Keratinocyte (primary cell): Measurements from ENCODE around the gene SMAD6. TPM values are rescaled to one million over a fixed set of nuclear protein-coding genes. Genes with fewer than 3 reads are reported as not detected.

Source experiments
- DNase-seq: peaks from one replicate; pipeline ENCODE4 v3.0.0-alpha.2; 2011; ENCODE audit warnings: low read depth, missing footprints, low spot score
- FAIRE-seq: peaks from 2 replicates; lab custom pipeline; 2011; peaks lifted over from hg19 to GRCh38; lab: Jason Lieb, UNC
- H2AFZ ChIP-seq: 2 replicates; pipeline ENCODE4 v1.6.0; 2012; ENCODE audit warnings: low read length, control low read depth, inconsistent platforms; ENCODE audit not compliant: control insufficient read depth
- H3K27ac ChIP-seq: 2 replicates; pipeline ENCODE4 v1.5.1; 2011; ENCODE audit warnings: low read length; ENCODE audit not compliant: control insufficient read depth, insufficient read depth
- H3K27me3 ChIP-seq: 3 replicates; pipeline ENCODE4 v1.6.0; 2011; ENCODE audit warnings: low read length; ENCODE audit not compliant: control insufficient read depth, insufficient read depth; ENCODE audit errors: extremely low read depth
- H3K36me3 ChIP-seq, 2 experiments: 2 replicates in 1 of 2; 3 replicates in 1 of 2; pipeline ENCODE4 v1.5.1; 2011; ENCODE audit warnings: low read length in 2 of 2, mild to moderate bottlenecking in 1 of 2; ENCODE audit not compliant: control insufficient read depth in 2 of 2, insufficient read depth in 2 of 2; ENCODE audit errors: extremely low read depth in 1 of 2
- H3K4me1 ChIP-seq: 3 replicates; pipeline ENCODE4 v1.5.1; 2011; ENCODE audit warnings: low read length; ENCODE audit not compliant: control insufficient read depth, insufficient read depth; ENCODE audit errors: extremely low read depth
- H3K4me2 ChIP-seq: 3 replicates; pipeline ENCODE4 v1.6.0; 2011; ENCODE audit warnings: low read depth, low read length; ENCODE audit not compliant: control insufficient read depth, insufficient read depth; ENCODE audit errors: extremely low read depth
- H3K4me3 ChIP-seq, 3 experiments: fragments of 200-600 bp in 1 of 3; sonication (generic) in 1 of 3; 2 replicates in 2 of 3; 3 replicates in 1 of 3; pipeline ENCODE4 v1.5.1; 2011 to 2016; ENCODE audit warnings: low read length in 3 of 3, mild to moderate bottlenecking in 3 of 3, control low read depth in 2 of 3, inconsistent platforms in 1 of 3, low read depth in 1 of 3, mixed read lengths in 1 of 3, mixed run types in 1 of 3, moderate library complexity in 1 of 3; ENCODE audit not compliant: control insufficient read depth in 2 of 3, insufficient read depth in 2 of 3; ENCODE audit errors: extremely low read depth in 1 of 3
- H3K79me2 ChIP-seq: 2 replicates; pipeline ENCODE4 v1.6.0; 2012; ENCODE audit warnings: low read length; ENCODE audit not compliant: control insufficient read depth, insufficient read depth
- H3K9ac ChIP-seq: 3 replicates; pipeline ENCODE4 v1.6.0; 2011; ENCODE audit warnings: low read length; ENCODE audit not compliant: control insufficient read depth, insufficient read depth; ENCODE audit errors: extremely low read depth
- H3K9me1 ChIP-seq: 3 replicates; pipeline ENCODE4 v1.6.0; 2011; ENCODE audit warnings: low read length; ENCODE audit not compliant: control insufficient read depth, insufficient read depth; ENCODE audit errors: extremely low read depth
- H3K9me3 ChIP-seq: 2 replicates; pipeline ENCODE4 v1.5.1; 2012; ENCODE audit warnings: low read depth, low read length; ENCODE audit not compliant: control insufficient read depth
- H4K20me1 ChIP-seq: 3 replicates; pipeline ENCODE4 v1.6.0; 2011; ENCODE audit warnings: low read length; ENCODE audit not compliant: control insufficient read depth, insufficient read depth; ENCODE audit errors: extremely low read depth
- CTCF ChIP-seq, 3 experiments: IDR thresholded peaks in 1 of 3; conservative IDR thresholded peaks in 1 of 3; optimal IDR thresholded peaks in 1 of 3; 2 replicates in 2 of 3; 3 replicates in 1 of 3; pipeline versions ENCODE3 to v1.5.1; 2011; ENCODE audit warnings: low read length in 3 of 3, mild to moderate bottlenecking in 3 of 3, moderate library complexity in 2 of 3, control low read depth in 1 of 3, inconsistent platforms in 1 of 3; ENCODE audit not compliant: insufficient read depth in 2 of 3; ENCODE audit errors: extremely low read depth in 1 of 3
- EZH2 ChIP-seq: IDR thresholded peaks from one replicate; pipeline ENCODE4 v1.6.1; 2012; ENCODE audit warnings: inconsistent platforms, mild to moderate bottlenecking, low read length, moderate library complexity
- dilution Hi-C: fragments of 300-500 bp; cut with MboI; formaldehyde crosslinking; loops from one replicate; pipeline ENCODE4 v1.7.0; 2020; ENCODE audit warnings: low sequenced_read_pairs; ENCODE audit not compliant: extremely low pct_ligation_motif_present
- polyA plus RNA-seq, 5 experiments: library from polyadenylated mRNA; depleted of rRNA in 3 of 5; stranded (reverse) in 3 of 5; stranded (forward) in 1 of 5; unstranded in 1 of 5; fragments of >200 nt; gene quantifications; 1 replicate in 1 of 5; 2 replicates in 3 of 5; 3 replicates in 1 of 5; pipeline versions ENCODE4 v1.2.1 to v1.2.3, GENCODE V29; 2011 to 2012; ENCODE audit warnings: missing spikeins in 2 of 5, low read depth in 1 of 5, low replicate concordance in 1 of 5

Gene SMAD6
- polyA plus RNA-seq, 1 donor (not counting 4 experiments of a cell fraction or from before 2014, with no cell fraction given) = 0.03 TPM

- dilution Hi-C loops = no loop called here
- no peak for FAIRE-seq
Observed at GRCh38 chr15:66698318-66698961, 3.6 kb upstream of the SMAD6 start.

GRCh38 chr15:66698971-66699370 is 3.1 kb upstream of the SMAD6 start:
- FAIRE-seq = no peak
- H3K9me3 ChIP-seq = no peaks in the 10 kb centered on the region

More at GRCh38 chr15:66698318-66698961, 3.6 kb upstream of the SMAD6 start:
- H3K4me2 ChIP-seq = no peak overlapping the region
- H3K27me3 ChIP-seq = peaks cover 11% of the 10 kb centered on the region
- TF ChIP-seq EZH2 (no peak), CTCF (optimal IDR thresholded peaks at IDR 0.05 in 1 of 3, IDR thresholded peaks at IDR 0.05 in 1 of 3, conservative IDR thresholded peaks at IDR 0.05 in 1 of 3; ENCODE audit: extremely low read depth in 1 of 3, insufficient read depth in 2 of 3, low read length in 3 of 3) (peak; percentile 74 to 94 (median 88))
- no peaks in the 10 kb centered on the region for H3K9me3 ChIP-seq
- no peaks in the 10 kb centered on the region for H3K79me2 ChIP-seq
- no peak overlapping the region for H3K9ac ChIP-seq
- no peaks in the 10 kb centered on the region for H3K9me1 ChIP-seq
- no peak overlapping the region for H2AFZ ChIP-seq
- no peak overlapping the region for H3K4me3 ChIP-seq
- no peak overlapping the region for H3K27ac ChIP-seq
- DNase-seq = no peak
- H3K36me3 ChIP-seq = no peaks in the 10 kb centered on the region
- no peaks in the 10 kb centered on the region for H4K20me1 ChIP-seq
- H3K4me1 ChIP-seq = peaks cover 17% of the 10 kb centered on the region

More at GRCh38 chr15:66698971-66699370, 3.1 kb upstream of the SMAD6 start:
- no peak overlapping the region for H3K27ac ChIP-seq
- no peaks in the 10 kb centered on the region for H3K36me3 ChIP-seq
- H2AFZ ChIP-seq = no peak overlapping the region
- no peaks in the 10 kb centered on the region for H3K9me1 ChIP-seq
- dilution Hi-C loops = no loop called here
- no peak overlapping the region for H3K4me3 ChIP-seq
- H3K79me2 ChIP-seq = no peaks in the 10 kb centered on the region
- H3K9ac ChIP-seq = no peak overlapping the region
- peaks cover 17% of the 10 kb centered on the region for H3K4me1 ChIP-seq
- TF ChIP-seq EZH2 = no peak
- no peak for TF ChIP-seq CTCF (optimal IDR thresholded peaks at IDR 0.05 in 1 of 3, IDR thresholded peaks at IDR 0.05 in 1 of 3, conservative IDR thresholded peaks at IDR 0.05 in 1 of 3; ENCODE audit: extremely low read depth in 1 of 3, insufficient read depth in 2 of 3, low read length in 3 of 3)
- no peaks in the 10 kb centered on the region for H4K20me1 ChIP-seq
- no peak overlapping the region for H3K4me2 ChIP-seq
- H3K27me3 ChIP-seq = peaks cover 17% of the 10 kb centered on the region
- no peak for DNase-seq
